ENCODE data around the gene RHOU.
"Not testable (repeated sequence)": the region's sequence is repeated elsewhere in the genome, so short reads cannot be mapped to it uniquely, and the experiment has no call there.

Gene RHOU

GRCh38 chr1:228734881-228735801 lies at the start of gene RHOU:
Gene RHOU (plus strand): TSS chr1:228735479. CDS start chr1:228735743, 264 bp downstream.
- peak; percentile 53 for DNase-seq (ENCODE audit: low spot score)

GRCh38 chr1:228687587-228687986 lies 47.7 kb upstream of the RHOU start:
- no peak for DNase-seq (ENCODE audit: low spot score)

GRCh38 chr1:228689255-228689654 lies 46.0 kb upstream of the RHOU start:
- no peak for DNase-seq (ENCODE audit: low spot score)

- DNase-seq (ENCODE audit: low spot score): no peak
Measured at GRCh38 chr1:228691211-228691610, 44.1 kb upstream of the RHOU start.

GRCh38 chr1:228691926-228692325 lies 43.4 kb upstream of the RHOU start:
- DNase-seq (ENCODE audit: low spot score): peak; percentile 56

- not testable (repeated sequence) for DNase-seq (ENCODE audit: low spot score)
Measured at GRCh38 chr1:228694447-228694846, 40.8 kb upstream of the RHOU start.

GRCh38 chr1:228695015-228695955 lies 40.0 kb upstream of the RHOU start:
- DNase-seq (ENCODE audit: low spot score): peak; percentile 23

GRCh38 chr1:228697207-228698016 lies 37.9 kb upstream of the RHOU start:
- peak; percentile 58 for DNase-seq (ENCODE audit: low spot score)

GRCh38 chr1:228698017-228698329 lies 37.3 kb upstream of the RHOU start:
- DNase-seq (ENCODE audit: low spot score): no peak

- DNase-seq (ENCODE audit: low spot score): no peak
Measured at GRCh38 chr1:228702433-228702832, 32.8 kb upstream of the RHOU start.

- DNase-seq (ENCODE audit: low spot score): no peak
Measured at GRCh38 chr1:228706305-228706704, 29.0 kb upstream of the RHOU start.

- no peak for DNase-seq (ENCODE audit: low spot score)
Measured at GRCh38 chr1:228717081-228717480, 18.2 kb upstream of the RHOU start.

- DNase-seq (ENCODE audit: low spot score): no peak
Measured at GRCh38 chr1:228721407-228721806, 13.9 kb upstream of the RHOU start.

- DNase-seq (ENCODE audit: low spot score): no peak
Measured at GRCh38 chr1:228723287-228723686, 12.0 kb upstream of the RHOU start.

- DNase-seq (ENCODE audit: low spot score): no peak
Measured at GRCh38 chr1:228723921-228724320, 11.4 kb upstream of the RHOU start.

- no peak for DNase-seq (ENCODE audit: low spot score)
Measured at GRCh38 chr1:228725178-228725577, 10.1 kb upstream of the RHOU start.

GRCh38 chr1:228727681-228728171 lies 7.6 kb upstream of the RHOU start:
- no peak for DNase-seq (ENCODE audit: low spot score)

GRCh38 chr1:228732426-228732825 lies 2.9 kb upstream of the RHOU start:
- no peak for DNase-seq (ENCODE audit: low spot score)

GRCh38 chr1:228733576-228733975 lies 1.7 kb upstream of the RHOU start:
- DNase-seq (ENCODE audit: low spot score): no peak

- peak; percentile 10 for DNase-seq (ENCODE audit: low spot score)
Measured at GRCh38 chr1:228735871-228736586, 750 bp downstream of the RHOU start.

- DNase-seq (ENCODE audit: low spot score): no peak
Measured at GRCh38 chr1:228736844-228737445, 1.7 kb downstream of the RHOU start.
